Keratinocyte (primary cell): ENCODE data around the gene PCSK2. TPM values are rescaled to one million over a fixed set of nuclear protein-coding genes. Genes with fewer than 3 reads are reported as not detected.

Experiments used
- DNase-seq: peaks from one replicate; pipeline ENCODE4 v3.0.0-alpha.2; 2011; ENCODE audit warnings: low read depth, missing footprints, low spot score
- FAIRE-seq: peaks from 2 replicates; lab custom pipeline; 2011; peaks lifted over from hg19 to GRCh38; lab: Jason Lieb, UNC
- H2AFZ ChIP-seq: 2 replicates; pipeline ENCODE4 v1.6.0; 2012; ENCODE audit warnings: low read length, control low read depth, inconsistent platforms; ENCODE audit not compliant: control insufficient read depth
- H3K27ac ChIP-seq: 2 replicates; pipeline ENCODE4 v1.5.1; 2011; ENCODE audit warnings: low read length; ENCODE audit not compliant: control insufficient read depth, insufficient read depth
- H3K27me3 ChIP-seq: 3 replicates; pipeline ENCODE4 v1.6.0; 2011; ENCODE audit warnings: low read length; ENCODE audit not compliant: control insufficient read depth, insufficient read depth; ENCODE audit errors: extremely low read depth
- H3K36me3 ChIP-seq, 2 experiments: 2 replicates in 1 of 2; 3 replicates in 1 of 2; pipeline ENCODE4 v1.5.1; 2011; ENCODE audit warnings: low read length in 2 of 2, mild to moderate bottlenecking in 1 of 2; ENCODE audit not compliant: control insufficient read depth in 2 of 2, insufficient read depth in 2 of 2; ENCODE audit errors: extremely low read depth in 1 of 2
- H3K4me1 ChIP-seq: 3 replicates; pipeline ENCODE4 v1.5.1; 2011; ENCODE audit warnings: low read length; ENCODE audit not compliant: control insufficient read depth, insufficient read depth; ENCODE audit errors: extremely low read depth
- H3K4me2 ChIP-seq: 3 replicates; pipeline ENCODE4 v1.6.0; 2011; ENCODE audit warnings: low read depth, low read length; ENCODE audit not compliant: control insufficient read depth, insufficient read depth; ENCODE audit errors: extremely low read depth
- H3K4me3 ChIP-seq, 3 experiments: fragments of 200-600 bp in 1 of 3; sonication (generic) in 1 of 3; 2 replicates in 2 of 3; 3 replicates in 1 of 3; pipeline ENCODE4 v1.5.1; 2011 to 2016; ENCODE audit warnings: low read length in 3 of 3, mild to moderate bottlenecking in 3 of 3, control low read depth in 2 of 3, inconsistent platforms in 1 of 3, low read depth in 1 of 3, mixed read lengths in 1 of 3, mixed run types in 1 of 3, moderate library complexity in 1 of 3; ENCODE audit not compliant: control insufficient read depth in 2 of 3, insufficient read depth in 2 of 3; ENCODE audit errors: extremely low read depth in 1 of 3
- H3K79me2 ChIP-seq: 2 replicates; pipeline ENCODE4 v1.6.0; 2012; ENCODE audit warnings: low read length; ENCODE audit not compliant: control insufficient read depth, insufficient read depth
- H3K9ac ChIP-seq: 3 replicates; pipeline ENCODE4 v1.6.0; 2011; ENCODE audit warnings: low read length; ENCODE audit not compliant: control insufficient read depth, insufficient read depth; ENCODE audit errors: extremely low read depth
- H3K9me1 ChIP-seq: 3 replicates; pipeline ENCODE4 v1.6.0; 2011; ENCODE audit warnings: low read length; ENCODE audit not compliant: control insufficient read depth, insufficient read depth; ENCODE audit errors: extremely low read depth
- H3K9me3 ChIP-seq: 2 replicates; pipeline ENCODE4 v1.5.1; 2012; ENCODE audit warnings: low read depth, low read length; ENCODE audit not compliant: control insufficient read depth
- H4K20me1 ChIP-seq: 3 replicates; pipeline ENCODE4 v1.6.0; 2011; ENCODE audit warnings: low read length; ENCODE audit not compliant: control insufficient read depth, insufficient read depth; ENCODE audit errors: extremely low read depth
- EZH2 ChIP-seq: IDR thresholded peaks from one replicate; pipeline ENCODE4 v1.6.1; 2012; ENCODE audit warnings: inconsistent platforms, mild to moderate bottlenecking, low read length, moderate library complexity
- dilution Hi-C: fragments of 300-500 bp; cut with MboI; formaldehyde crosslinking; loops from one replicate; pipeline ENCODE4 v1.7.0; 2020; ENCODE audit warnings: low sequenced_read_pairs; ENCODE audit not compliant: extremely low pct_ligation_motif_present
- polyA plus RNA-seq, 5 experiments: library from polyadenylated mRNA; depleted of rRNA in 3 of 5; stranded (reverse) in 3 of 5; stranded (forward) in 1 of 5; unstranded in 1 of 5; fragments of >200 nt; gene quantifications; 1 replicate in 1 of 5; 2 replicates in 3 of 5; 3 replicates in 1 of 5; pipeline versions ENCODE4 v1.2.1 to v1.2.3, GENCODE V29; 2011 to 2012; ENCODE audit warnings: missing spikeins in 2 of 5, low read depth in 1 of 5, low replicate concordance in 1 of 5
- TF ChIP-seq, protein P1 (sequence below), 3 experiments: IDR thresholded peaks in 1 of 3; conservative IDR thresholded peaks in 1 of 3; optimal IDR thresholded peaks in 1 of 3; 2 replicates in 2 of 3; 3 replicates in 1 of 3; pipeline versions ENCODE3 to v1.5.1; 2011; ENCODE audit warnings: low read length in 3 of 3, mild to moderate bottlenecking in 3 of 3, moderate library complexity in 2 of 3, control low read depth in 1 of 3, inconsistent platforms in 1 of 3; ENCODE audit not compliant: insufficient read depth in 2 of 3; ENCODE audit errors: extremely low read depth in 1 of 3

PCSK2 gene
- polyA plus RNA-seq, 1 donor (not counting 4 experiments of a cell fraction or from before 2014, with no cell fraction given) = not detected

DNA sequence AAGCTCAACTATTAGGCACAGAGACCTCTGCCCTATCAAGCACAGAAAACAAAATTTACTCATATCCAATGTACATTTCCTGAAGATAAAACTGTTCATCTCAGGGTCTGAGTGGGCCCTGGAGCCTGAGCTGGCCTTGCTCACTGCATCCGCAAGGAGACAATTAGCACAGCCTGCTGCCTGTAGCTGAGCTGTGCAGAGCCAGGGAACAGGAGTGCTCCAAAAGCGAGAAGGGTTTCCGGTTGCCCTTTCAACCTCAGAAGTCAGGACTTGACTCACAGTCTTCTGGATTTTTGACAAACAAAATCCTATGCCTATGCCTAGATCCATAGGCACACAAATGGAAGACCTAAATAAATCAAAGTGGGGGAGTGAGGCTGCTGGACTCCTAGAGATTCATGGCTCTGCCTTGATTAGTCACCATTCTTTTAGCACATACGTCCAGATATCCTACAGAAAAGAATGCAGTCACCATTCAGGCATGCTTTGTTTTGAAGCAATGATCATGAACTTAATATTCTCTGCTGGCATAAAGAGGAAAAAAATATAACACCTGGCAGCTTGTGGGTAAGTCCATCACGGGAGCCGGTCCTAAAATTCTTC lies 230.8 kb downstream of the PCSK2 start:
- dilution Hi-C loops = no loop called here
- no peaks in the 10 kb centered on the region for H3K9me3 ChIP-seq
- no peak for FAIRE-seq
- H3K79me2 ChIP-seq = no peaks in the 10 kb centered on the region
- H3K9me1 ChIP-seq = no peaks in the 10 kb centered on the region
- H3K36me3 ChIP-seq = no peaks in the 10 kb centered on the region
- H3K27me3 ChIP-seq = peaks cover 5% of the 10 kb centered on the region
- H3K4me1 ChIP-seq = no peaks in the 10 kb centered on the region
- no peak overlapping the region for H3K4me2 ChIP-seq
- no peak overlapping the region for H2AFZ ChIP-seq
- no peak overlapping the region for H3K27ac ChIP-seq
- no peak overlapping the region for H3K9ac ChIP-seq
- DNase-seq = no peak
- TF ChIP-seq, protein P1, sequence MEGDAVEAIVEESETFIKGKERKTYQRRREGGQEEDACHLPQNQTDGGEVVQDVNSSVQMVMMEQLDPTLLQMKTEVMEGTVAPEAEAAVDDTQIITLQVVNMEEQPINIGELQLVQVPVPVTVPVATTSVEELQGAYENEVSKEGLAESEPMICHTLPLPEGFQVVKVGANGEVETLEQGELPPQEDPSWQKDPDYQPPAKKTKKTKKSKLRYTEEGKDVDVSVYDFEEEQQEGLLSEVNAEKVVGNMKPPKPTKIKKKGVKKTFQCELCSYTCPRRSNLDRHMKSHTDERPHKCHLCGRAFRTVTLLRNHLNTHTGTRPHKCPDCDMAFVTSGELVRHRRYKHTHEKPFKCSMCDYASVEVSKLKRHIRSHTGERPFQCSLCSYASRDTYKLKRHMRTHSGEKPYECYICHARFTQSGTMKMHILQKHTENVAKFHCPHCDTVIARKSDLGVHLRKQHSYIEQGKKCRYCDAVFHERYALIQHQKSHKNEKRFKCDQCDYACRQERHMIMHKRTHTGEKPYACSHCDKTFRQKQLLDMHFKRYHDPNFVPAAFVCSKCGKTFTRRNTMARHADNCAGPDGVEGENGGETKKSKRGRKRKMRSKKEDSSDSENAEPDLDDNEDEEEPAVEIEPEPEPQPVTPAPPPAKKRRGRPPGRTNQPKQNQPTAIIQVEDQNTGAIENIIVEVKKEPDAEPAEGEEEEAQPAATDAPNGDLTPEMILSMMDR (optimal IDR thresholded peaks at IDR 0.05 in 1 of 3, IDR thresholded peaks at IDR 0.05 in 1 of 3, conservative IDR thresholded peaks at IDR 0.05 in 1 of 3; ENCODE audit: extremely low read depth in 1 of 3, insufficient read depth in 2 of 3, low read length in 3 of 3) = no peak
- no peak for TF ChIP-seq EZH2
- H4K20me1 ChIP-seq = no peaks in the 10 kb centered on the region
- H3K4me3 ChIP-seq = no peak overlapping the region

DNA sequence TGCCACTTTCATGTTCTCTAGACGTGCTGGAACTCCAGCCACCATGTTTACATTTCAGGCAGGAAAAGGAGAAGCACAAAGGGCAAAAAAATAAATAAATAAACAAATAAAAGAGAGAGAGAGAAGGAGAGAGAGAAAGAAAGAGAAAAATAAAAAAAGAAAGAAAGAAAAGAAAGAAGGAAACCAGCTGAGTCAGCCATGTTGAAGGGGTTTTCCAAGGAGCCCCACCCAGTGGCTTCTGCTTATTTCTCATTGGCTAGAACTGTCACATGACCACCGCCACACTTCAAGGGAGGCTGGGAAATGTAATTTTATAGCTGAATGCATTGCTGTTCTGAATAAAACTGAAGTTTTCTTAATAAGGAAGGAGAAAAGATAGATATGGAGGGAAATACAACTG lies 233.3 kb downstream of the PCSK2 start:
- dilution Hi-C loops = no loop called here
- no peak overlapping the region for H3K9ac ChIP-seq
- H3K4me2 ChIP-seq = no peak overlapping the region
- H3K9me3 ChIP-seq = no peaks in the 10 kb centered on the region
- H3K27ac ChIP-seq = no peak overlapping the region
- no peaks in the 10 kb centered on the region for H4K20me1 ChIP-seq
- no peak overlapping the region for H2AFZ ChIP-seq
- H3K79me2 ChIP-seq = no peaks in the 10 kb centered on the region
- H3K4me3 ChIP-seq = no peak overlapping the region
- H3K36me3 ChIP-seq = no peaks in the 10 kb centered on the region
- H3K4me1 ChIP-seq = no peaks in the 10 kb centered on the region
- TF ChIP-seq EZH2 = no peak
- TF ChIP-seq, protein P1 (optimal IDR thresholded peaks at IDR 0.05 in 1 of 3, IDR thresholded peaks at IDR 0.05 in 1 of 3, conservative IDR thresholded peaks at IDR 0.05 in 1 of 3; ENCODE audit: extremely low read depth in 1 of 3, insufficient read depth in 2 of 3, low read length in 3 of 3) = no peak
- no peaks in the 10 kb centered on the region for H3K27me3 ChIP-seq
- H3K9me1 ChIP-seq = no peaks in the 10 kb centered on the region
- DNase-seq = no peak
- no peak for FAIRE-seq
